ENCODE results near the gene AGAP1.

AGAP1 gene

GRCh38 chr2:236022128-236022527 lies 528.3 kb downstream of the AGAP1 start:
- Histone ChIP-seq H3F3A (ENCODE audit: control insufficient read depth, insufficient read depth) (no peaks in the 10 kb centered on the region), H3K4me1 (ENCODE audit: control insufficient read depth, low read length) (no peaks in the 10 kb centered on the region), H3K9me2 (replicated peaks; ENCODE audit: control insufficient read depth, low read length) (no peaks in the 10 kb centered on the region), H3K9me3 (ENCODE audit: control insufficient read depth, insufficient read depth, low read length) (no peaks in the 10 kb centered on the region), H3K27ac (ENCODE audit: low read depth, low read length) (no peak overlapping the region), H3K79me2 (ENCODE audit: control insufficient read depth, low read length) (no peaks in the 10 kb centered on the region), H4K20me1 (ENCODE audit: control insufficient read depth, insufficient read depth, low read depth, low read length) (no peaks in the 10 kb centered on the region), H3K4me3 (ENCODE audit: low read length) (no peak overlapping the region), H3K36me3 (ENCODE audit: control insufficient read depth, low read length) (no peaks in the 10 kb centered on the region), H3K27me3 (ENCODE audit: control insufficient read depth, low read length) (no peaks in the 10 kb centered on the region), H3K4me2 (ENCODE audit: low read length) (no peak overlapping the region)
- no peak for TF ChIP-seq EZH2phosphoT487 (IDR thresholded peaks at IDR 0.05; ENCODE audit: borderline replicate concordance, low read length)
- TF ChIP-seq, protein P1, sequence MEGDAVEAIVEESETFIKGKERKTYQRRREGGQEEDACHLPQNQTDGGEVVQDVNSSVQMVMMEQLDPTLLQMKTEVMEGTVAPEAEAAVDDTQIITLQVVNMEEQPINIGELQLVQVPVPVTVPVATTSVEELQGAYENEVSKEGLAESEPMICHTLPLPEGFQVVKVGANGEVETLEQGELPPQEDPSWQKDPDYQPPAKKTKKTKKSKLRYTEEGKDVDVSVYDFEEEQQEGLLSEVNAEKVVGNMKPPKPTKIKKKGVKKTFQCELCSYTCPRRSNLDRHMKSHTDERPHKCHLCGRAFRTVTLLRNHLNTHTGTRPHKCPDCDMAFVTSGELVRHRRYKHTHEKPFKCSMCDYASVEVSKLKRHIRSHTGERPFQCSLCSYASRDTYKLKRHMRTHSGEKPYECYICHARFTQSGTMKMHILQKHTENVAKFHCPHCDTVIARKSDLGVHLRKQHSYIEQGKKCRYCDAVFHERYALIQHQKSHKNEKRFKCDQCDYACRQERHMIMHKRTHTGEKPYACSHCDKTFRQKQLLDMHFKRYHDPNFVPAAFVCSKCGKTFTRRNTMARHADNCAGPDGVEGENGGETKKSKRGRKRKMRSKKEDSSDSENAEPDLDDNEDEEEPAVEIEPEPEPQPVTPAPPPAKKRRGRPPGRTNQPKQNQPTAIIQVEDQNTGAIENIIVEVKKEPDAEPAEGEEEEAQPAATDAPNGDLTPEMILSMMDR (IDR thresholded peaks at IDR 0.05; ENCODE audit: low read depth, low read length, poor library complexity, severe bottlenecking) = no peak

DNA sequence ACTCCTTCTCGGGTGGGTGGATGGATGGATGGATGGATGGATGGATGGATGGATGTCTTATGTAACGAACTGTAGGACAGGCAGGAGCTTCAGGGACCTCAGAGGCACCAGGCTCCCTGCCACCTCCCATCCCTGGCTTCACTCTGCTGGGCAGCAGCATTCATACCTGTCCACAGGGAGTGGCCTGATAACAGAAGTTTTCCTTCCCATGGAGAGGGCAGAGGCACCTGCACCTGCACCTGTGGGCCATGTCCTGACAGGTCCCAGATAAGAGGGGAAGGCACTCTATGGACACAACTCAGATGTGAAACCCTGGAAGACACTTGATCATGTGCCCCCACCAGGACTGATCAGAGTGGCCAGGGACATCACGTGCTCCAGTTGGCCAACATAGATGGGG lies 532.0 kb downstream of the AGAP1 start:
- TF ChIP-seq, protein P1 (IDR thresholded peaks at IDR 0.05; ENCODE audit: low read depth, low read length, poor library complexity, severe bottlenecking) = no peak
- no peak for TF ChIP-seq EZH2phosphoT487 (IDR thresholded peaks at IDR 0.05; ENCODE audit: borderline replicate concordance, low read length)
- H3F3A ChIP-seq (ENCODE audit: control insufficient read depth, insufficient read depth) = no peaks in the 10 kb centered on the region

GRCh38 chr2:236026841-236027240 lies 533.0 kb downstream of the AGAP1 start:
- Histone ChIP-seq H3K36me3 (ENCODE audit: control insufficient read depth, low read length) (no peaks in the 10 kb centered on the region), H3K9me2 (replicated peaks; ENCODE audit: control insufficient read depth, low read length) (no peaks in the 10 kb centered on the region), H4K20me1 (ENCODE audit: control insufficient read depth, insufficient read depth, low read depth, low read length) (no peaks in the 10 kb centered on the region), H3K79me2 (ENCODE audit: control insufficient read depth, low read length) (no peaks in the 10 kb centered on the region), H3K27me3 (ENCODE audit: control insufficient read depth, low read length) (no peaks in the 10 kb centered on the region), H3K4me2 (ENCODE audit: low read length) (no peak overlapping the region), H3K27ac (ENCODE audit: low read depth, low read length) (no peak overlapping the region), H3K9me3 (ENCODE audit: control insufficient read depth, insufficient read depth, low read length) (no peaks in the 10 kb centered on the region), H3F3A (ENCODE audit: control insufficient read depth, insufficient read depth) (no peaks in the 10 kb centered on the region), H3K4me1 (ENCODE audit: control insufficient read depth, low read length) (no peaks in the 10 kb centered on the region), H3K4me3 (ENCODE audit: low read length) (no peak overlapping the region)
- TF ChIP-seq EZH2phosphoT487 (IDR thresholded peaks at IDR 0.05; ENCODE audit: borderline replicate concordance, low read length) = no peak
- TF ChIP-seq, protein P1 (IDR thresholded peaks at IDR 0.05; ENCODE audit: low read depth, low read length, poor library complexity, severe bottlenecking) = no peak

More for the DNA sequence above, 532.0 kb downstream of the AGAP1 start:
- no peaks in the 10 kb centered on the region for H3K9me3 ChIP-seq (ENCODE audit: control insufficient read depth, insufficient read depth, low read length)
- H3K4me3 ChIP-seq (ENCODE audit: low read length) = no peak overlapping the region
- no peak overlapping the region for H3K27ac ChIP-seq (ENCODE audit: low read depth, low read length)
- H4K20me1 ChIP-seq (ENCODE audit: control insufficient read depth, insufficient read depth, low read depth, low read length) = no peaks in the 10 kb centered on the region
- no peaks in the 10 kb centered on the region for H3K79me2 ChIP-seq (ENCODE audit: control insufficient read depth, low read length)
- no peaks in the 10 kb centered on the region for H3K4me1 ChIP-seq (ENCODE audit: control insufficient read depth, low read length)
- H3K9me2 ChIP-seq (replicated peaks; ENCODE audit: control insufficient read depth, low read length) = no peaks in the 10 kb centered on the region
- no peak overlapping the region for H3K4me2 ChIP-seq (ENCODE audit: low read length)
- no peaks in the 10 kb centered on the region for H3K27me3 ChIP-seq (ENCODE audit: control insufficient read depth, low read length)
- no peaks in the 10 kb centered on the region for H3K36me3 ChIP-seq (ENCODE audit: control insufficient read depth, low read length)

DNA sequence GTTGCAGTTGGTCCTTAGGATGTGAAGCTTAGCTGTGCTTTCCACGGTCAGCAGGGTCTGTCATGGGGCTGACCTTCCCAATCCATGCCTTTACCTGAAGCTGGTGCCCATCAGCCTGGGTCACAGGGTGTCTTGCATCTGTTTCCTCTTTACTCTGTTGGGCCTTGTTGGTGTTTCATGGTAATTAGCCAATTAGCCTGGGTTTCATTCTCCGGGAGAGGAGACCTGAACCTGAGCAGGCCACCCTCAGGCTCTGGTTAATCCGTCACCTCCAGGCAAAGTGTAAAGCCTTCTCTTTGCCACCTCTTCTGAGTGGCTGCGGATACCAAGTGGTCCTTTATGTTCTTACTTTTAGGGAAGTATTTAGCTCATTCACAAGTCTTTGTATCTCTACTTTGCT lies 534.2 kb downstream of the AGAP1 start:
- H3K9me2 ChIP-seq (replicated peaks; ENCODE audit: control insufficient read depth, low read length) = no peaks in the 10 kb centered on the region
- H3K79me2 ChIP-seq (ENCODE audit: control insufficient read depth, low read length) = no peaks in the 10 kb centered on the region
- H3F3A ChIP-seq (ENCODE audit: control insufficient read depth, insufficient read depth) = no peaks in the 10 kb centered on the region
- H3K9me3 ChIP-seq (ENCODE audit: control insufficient read depth, insufficient read depth, low read length) = no peaks in the 10 kb centered on the region
- TF ChIP-seq, protein P1 (IDR thresholded peaks at IDR 0.05; ENCODE audit: low read depth, low read length, poor library complexity, severe bottlenecking) = no peak
- no peak for TF ChIP-seq EZH2phosphoT487 (IDR thresholded peaks at IDR 0.05; ENCODE audit: borderline replicate concordance, low read length)
- no peaks in the 10 kb centered on the region for H3K4me1 ChIP-seq (ENCODE audit: control insufficient read depth, low read length)
- no peaks in the 10 kb centered on the region for H3K27me3 ChIP-seq (ENCODE audit: control insufficient read depth, low read length)
- no peaks in the 10 kb centered on the region for H4K20me1 ChIP-seq (ENCODE audit: control insufficient read depth, insufficient read depth, low read depth, low read length)
- H3K4me3 ChIP-seq (ENCODE audit: low read length) = no peak overlapping the region
- H3K4me2 ChIP-seq (ENCODE audit: low read length) = no peak overlapping the region
- no peaks in the 10 kb centered on the region for H3K36me3 ChIP-seq (ENCODE audit: control insufficient read depth, low read length)
- H3K27ac ChIP-seq (ENCODE audit: low read depth, low read length) = no peak overlapping the region

Measured in DOHH2 (cell line).